GM18526 (cell line): ENCODE data around the gene MBL2.

ENCODE experiments used
- POLR2A ChIP-seq: IDR thresholded peaks from 3 replicates; pipeline ENCODE4 v1.6.1; 2011; ENCODE audit not compliant: insufficient read length; ENCODE audit errors: extremely low read depth

The MBL2 gene

GRCh38 chr10:52777414-52777813 lies 4.8 kb upstream of the MBL2 start:
- no peak for TF ChIP-seq POLR2A

DNA sequence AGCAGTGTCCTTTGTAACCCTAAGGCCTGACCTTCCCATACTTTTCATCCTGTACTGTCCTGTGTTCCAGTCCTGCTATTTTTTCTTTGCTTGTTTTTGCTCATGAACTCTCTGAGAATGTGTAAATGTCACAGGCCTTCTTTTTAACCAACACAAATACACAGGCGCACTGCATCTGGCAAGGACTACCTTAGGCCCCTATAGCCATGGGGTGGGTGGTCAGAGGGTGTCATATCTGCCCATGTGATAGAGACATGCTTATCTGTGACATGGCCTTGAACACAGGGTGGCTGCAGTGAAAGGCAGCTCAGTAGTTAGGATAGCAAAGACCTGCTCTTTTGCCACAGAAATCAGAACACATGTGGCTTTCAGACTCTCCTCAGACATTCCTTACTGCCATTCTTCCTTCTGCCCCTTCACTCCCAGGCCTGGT lies 3.9 kb upstream of the MBL2 start:
- TF ChIP-seq POLR2A: no peak

- no peak for TF ChIP-seq POLR2A
Measured at GRCh38 chr10:52775132-52775647, 2.6 kb upstream of the MBL2 start.

DNA sequence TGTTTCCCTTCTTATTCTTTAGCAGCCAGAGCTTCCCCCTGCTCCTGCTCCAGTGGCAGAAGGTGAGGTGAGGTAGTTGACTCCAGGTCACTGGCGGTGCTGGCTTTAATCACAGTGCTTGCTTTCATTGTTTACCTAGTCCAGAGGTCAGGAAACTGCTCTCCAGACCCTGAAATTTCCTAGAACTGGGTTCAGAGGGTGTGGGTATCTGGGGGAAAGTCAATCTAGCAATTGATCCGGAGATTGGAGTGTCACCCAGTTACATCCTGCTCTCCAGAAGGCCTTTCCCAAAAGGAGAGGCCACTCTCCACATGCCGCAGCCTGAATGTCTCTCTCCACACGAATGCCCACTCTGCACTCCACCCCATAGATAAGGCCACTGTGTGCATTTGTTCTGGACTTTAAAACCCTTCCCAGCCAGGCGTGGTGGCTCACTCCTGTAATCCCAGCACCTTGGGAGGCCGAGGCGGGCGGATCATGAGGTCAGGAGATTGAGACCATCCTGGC lies 2.1 kb upstream of the MBL2 start:
- no peak for TF ChIP-seq POLR2A

- TF ChIP-seq POLR2A: no peak
Measured at GRCh38 chr10:52774182-52774581, 1.6 kb upstream of the MBL2 start.

DNA sequence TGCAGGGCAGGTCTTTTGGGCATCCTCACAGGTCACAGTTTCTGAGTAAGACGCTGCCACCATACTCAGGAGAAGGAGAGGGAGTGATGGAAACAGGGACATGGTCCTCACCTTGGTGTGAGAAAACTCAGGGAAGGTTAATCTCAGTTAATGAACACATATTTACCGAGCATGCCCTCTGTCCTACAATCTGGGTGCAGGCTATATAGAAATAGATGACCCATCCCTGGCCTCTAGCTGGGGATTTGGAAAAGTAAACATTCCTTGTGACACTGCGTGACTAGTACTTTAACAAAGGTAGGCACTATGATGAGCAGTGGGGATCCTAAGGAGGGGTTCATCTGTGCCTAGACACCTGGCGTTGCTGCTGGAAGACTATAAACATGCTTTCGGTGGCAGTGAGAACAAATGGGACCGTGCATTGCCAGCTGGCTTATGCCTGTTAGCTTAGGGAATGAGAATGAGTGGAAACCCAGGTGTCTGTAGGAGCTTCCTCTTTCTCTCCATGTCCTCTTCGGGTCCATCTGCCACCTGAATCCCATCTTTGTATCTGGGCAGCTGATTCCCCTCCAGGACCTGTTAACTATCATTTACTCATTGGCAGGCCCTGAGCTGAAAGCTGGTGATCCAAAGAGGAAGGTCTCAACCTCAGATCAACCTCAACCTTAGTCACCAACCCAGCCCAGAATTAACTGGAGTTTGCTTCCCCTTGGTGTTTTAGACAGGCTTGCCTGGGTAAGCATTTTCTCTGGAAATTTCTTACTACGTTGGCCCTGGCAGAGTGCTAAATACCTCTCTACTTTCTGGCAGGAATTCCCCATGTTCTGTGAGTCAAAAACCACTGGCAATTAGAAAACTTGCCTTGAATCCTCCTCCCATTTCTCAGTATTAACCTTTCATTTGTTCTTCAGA lies 794 bp downstream of the MBL2 start:
- TF ChIP-seq POLR2A: no peak

DNA sequence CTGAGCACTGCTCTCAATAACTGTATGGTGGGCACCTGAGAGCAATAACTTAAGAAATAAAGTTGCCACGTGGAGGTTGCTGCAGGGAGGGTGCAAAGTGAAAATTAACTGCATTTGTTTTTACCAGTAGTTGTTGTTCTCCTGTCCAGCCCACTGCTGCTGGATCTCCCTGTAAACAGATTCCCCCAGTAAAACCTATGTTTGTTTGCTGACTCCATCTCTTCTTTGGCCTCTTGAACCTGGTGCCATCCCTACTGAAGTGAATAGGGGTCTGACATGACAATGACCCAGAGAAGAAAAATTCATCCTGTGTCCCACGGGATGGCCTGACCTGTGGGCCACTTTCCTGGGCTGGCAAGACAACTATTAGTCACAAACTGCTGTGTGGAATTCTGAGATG lies 1.7 kb downstream of the MBL2 start:
- TF ChIP-seq POLR2A: no peak

GRCh38 chr10:52769966-52770365 lies 2.6 kb downstream of the MBL2 start:
- no peak for TF ChIP-seq POLR2A

DNA sequence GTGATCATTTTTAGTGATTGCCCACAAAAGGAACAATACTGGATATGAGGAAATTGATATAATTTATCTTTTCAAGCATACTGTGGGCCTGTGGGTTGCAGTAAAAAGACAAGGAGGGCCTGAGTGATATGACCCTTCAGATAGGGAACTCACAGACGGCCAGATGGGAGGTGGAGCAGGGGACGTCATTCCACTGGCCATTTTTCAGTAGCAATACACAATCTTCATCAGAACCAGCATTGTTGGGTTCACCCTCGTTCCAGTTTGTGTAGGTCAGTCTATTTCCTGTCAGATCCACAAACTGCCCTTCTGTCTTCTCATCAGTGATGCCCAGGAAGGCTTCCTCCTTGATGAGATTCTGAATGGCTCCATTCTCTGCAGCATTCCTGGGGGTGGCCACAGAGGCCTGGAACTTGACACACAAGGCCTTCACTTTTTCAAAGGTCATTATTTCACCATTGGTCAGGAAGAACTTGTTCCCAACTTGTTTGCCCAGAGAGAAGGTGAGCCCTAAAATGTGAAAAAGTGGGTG lies 4.5 kb downstream of the MBL2 start:
- TF ChIP-seq POLR2A: no peak

- no peak for TF ChIP-seq POLR2A
Measured at GRCh38 chr10:52762088-52762487, 10.5 kb downstream of the MBL2 start.

GRCh38 chr10:52759154-52759553 lies 13.4 kb downstream of the MBL2 start:
- TF ChIP-seq POLR2A: no peak

GRCh38 chr10:52758406-52758805 lies 14.2 kb downstream of the MBL2 start:
- TF ChIP-seq POLR2A: no peak

- TF ChIP-seq POLR2A: no peak
Measured at GRCh38 chr10:52757773-52758172, 14.8 kb downstream of the MBL2 start.

DNA sequence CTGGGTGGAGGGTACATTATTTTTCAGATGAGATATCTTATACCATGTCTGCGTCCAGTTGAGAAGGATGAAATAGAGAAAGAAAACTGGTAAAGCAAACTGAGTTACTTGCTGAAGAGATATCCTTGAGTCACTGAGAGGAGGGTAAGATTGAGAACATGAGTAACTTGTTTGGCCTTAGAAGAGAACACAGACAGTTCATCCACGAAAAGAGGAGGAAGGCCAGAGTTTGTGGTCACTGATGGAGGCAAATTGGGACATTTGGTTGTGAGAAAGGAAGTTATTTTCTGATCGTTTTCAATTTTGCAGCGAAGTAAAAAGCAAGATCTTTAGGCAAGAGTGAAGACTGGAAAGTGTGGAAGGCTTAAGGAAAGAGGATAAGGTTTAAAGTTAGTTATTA lies 15.6 kb downstream of the MBL2 start:
- no peak for TF ChIP-seq POLR2A

- TF ChIP-seq POLR2A: no peak
Measured at GRCh38 chr10:52756295-52756694, 16.3 kb downstream of the MBL2 start.
